Prostate gland (tissue), 2 donors: Measurements from ENCODE around the gene TRAF3IP1.

ENCODE experiments used
- CTCF ChIP-seq, 4 experiments: fragments of 200-600 bp in 2 of 4; fragments of 450-650 bp in 2 of 4; sonication (generic) in 2 of 4; IDR thresholded peaks; 1 replicate in 3 of 4; 2 replicates in 1 of 4; pipeline ENCODE4 v1.5.1; 2016 to 2019; ENCODE audit warnings: antibody characterized with exemption in 4 of 4, mild to moderate bottlenecking in 2 of 4, moderate library complexity in 2 of 4
- POLR2A ChIP-seq: fragments of 450-650 bp; IDR thresholded peaks from one replicate; pipeline ENCODE4 v1.6.1; 2016; ENCODE audit warnings: antibody characterized with exemption, mild to moderate bottlenecking

GRCh38 chr2:238376884-238377391 lies 56.6 kb downstream of the TRAF3IP1 start:
- TF ChIP-seq CTCF (IDR thresholded peaks at IDR 0.05) (no peak), POLR2A (no peak)
